ENCODE data around the gene TRAPPC3L.

TRAPPC3L gene

DNA sequence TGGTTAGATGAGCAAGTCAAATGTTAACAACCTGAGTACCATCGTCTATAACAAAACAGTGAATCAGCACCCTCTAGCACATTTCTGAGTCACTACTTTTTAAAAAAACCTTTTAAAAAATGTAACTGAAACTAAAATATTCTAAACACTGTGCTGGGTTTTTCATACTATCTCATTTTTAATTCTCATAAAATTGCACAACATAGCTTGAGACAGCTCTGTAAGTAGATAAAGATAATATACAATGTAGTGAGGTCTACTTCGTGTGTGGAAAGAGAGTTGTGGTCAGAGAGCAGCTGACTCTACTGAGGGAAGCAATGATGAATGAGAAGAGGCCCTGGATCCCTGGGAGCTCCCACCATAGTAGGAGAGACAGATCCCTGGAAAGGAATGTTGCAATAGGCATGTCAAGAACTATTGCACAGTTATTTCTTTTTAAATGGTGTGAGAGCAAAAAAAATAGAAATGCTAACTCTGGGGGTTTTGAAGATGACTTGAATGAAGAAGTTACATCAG, 97.9 kb downstream of the TRAPPC3L start:
- no peak for TF ChIP-seq ZFX (IDR thresholded peaks at IDR 0.05)
- TF ChIP-seq, protein P1, sequence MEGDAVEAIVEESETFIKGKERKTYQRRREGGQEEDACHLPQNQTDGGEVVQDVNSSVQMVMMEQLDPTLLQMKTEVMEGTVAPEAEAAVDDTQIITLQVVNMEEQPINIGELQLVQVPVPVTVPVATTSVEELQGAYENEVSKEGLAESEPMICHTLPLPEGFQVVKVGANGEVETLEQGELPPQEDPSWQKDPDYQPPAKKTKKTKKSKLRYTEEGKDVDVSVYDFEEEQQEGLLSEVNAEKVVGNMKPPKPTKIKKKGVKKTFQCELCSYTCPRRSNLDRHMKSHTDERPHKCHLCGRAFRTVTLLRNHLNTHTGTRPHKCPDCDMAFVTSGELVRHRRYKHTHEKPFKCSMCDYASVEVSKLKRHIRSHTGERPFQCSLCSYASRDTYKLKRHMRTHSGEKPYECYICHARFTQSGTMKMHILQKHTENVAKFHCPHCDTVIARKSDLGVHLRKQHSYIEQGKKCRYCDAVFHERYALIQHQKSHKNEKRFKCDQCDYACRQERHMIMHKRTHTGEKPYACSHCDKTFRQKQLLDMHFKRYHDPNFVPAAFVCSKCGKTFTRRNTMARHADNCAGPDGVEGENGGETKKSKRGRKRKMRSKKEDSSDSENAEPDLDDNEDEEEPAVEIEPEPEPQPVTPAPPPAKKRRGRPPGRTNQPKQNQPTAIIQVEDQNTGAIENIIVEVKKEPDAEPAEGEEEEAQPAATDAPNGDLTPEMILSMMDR (conservative IDR thresholded peaks at IDR 0.05) = no peak
- H3K27ac ChIP-seq = no peak overlapping the region

DNA sequence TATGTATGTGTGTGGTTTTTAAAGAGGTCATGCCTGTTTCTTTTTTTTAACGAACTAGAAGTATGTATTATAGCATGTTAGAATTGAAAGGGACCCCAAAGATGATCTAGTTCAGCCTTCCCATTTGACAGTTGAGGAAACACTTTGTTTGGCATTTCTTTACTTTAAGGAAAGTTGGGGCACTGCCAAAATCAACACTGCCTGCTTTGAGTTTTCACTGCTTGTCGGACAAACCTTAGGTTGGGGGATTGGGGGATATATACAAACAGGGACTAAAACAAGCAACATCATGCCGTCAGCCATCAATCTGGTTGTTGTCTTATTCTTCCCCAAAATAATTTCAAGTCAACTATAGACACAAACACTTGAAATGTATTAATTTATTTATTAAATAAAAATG, 98.4 kb downstream of the TRAPPC3L start:
- H3K27ac ChIP-seq = no peak overlapping the region
- TF ChIP-seq, protein P1 (conservative IDR thresholded peaks at IDR 0.05) = no peak
- TF ChIP-seq ZFX (IDR thresholded peaks at IDR 0.05) = no peak

DNA sequence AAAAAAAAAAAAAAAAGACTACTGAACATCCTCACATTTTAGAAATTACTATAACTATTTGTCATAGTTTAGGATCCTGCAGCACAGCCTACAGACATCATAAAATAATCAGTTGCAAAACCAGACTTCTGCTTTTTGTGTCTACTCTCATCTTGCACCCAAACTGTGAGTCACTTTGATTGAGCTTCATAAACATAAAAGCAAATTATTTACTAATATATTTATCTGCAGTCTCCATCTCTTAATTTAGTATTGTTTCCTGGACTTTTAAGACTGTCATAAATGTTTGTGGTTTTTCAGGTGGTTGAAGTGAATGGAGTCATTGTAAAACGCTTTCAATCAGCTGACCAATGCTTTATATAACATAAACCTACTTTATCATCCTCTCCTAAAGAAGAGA, 99.1 kb downstream of the TRAPPC3L start:
- TF ChIP-seq, protein P1 (conservative IDR thresholded peaks at IDR 0.05) = no peak
- TF ChIP-seq ZFX (IDR thresholded peaks at IDR 0.05) = no peak
- no peak overlapping the region for H3K27ac ChIP-seq

DNA sequence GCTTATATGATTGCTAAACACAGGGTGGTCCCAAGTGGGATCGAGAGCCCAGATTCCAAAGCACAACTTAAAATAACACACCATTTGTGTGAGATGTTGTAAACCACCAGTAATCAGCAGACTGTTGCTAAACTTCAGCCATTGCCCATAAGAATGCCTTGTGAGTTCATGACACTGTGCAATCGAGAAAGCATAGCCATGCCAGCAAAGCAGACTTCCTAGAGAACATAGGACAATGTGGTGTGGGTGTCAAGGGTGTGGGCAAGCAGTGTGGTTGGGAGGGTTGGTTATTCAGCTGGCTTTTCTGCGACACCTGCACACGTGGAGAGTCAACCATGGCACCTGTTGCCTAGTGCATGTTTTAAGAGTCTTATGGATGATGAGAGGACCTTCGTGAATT, 100.4 kb downstream of the TRAPPC3L start:
- H3K27ac ChIP-seq = no peak overlapping the region
- no peak for TF ChIP-seq ZFX (IDR thresholded peaks at IDR 0.05)
- TF ChIP-seq, protein P1 (conservative IDR thresholded peaks at IDR 0.05) = no peak
